Left lung (tissue), 10 donors: Measurements from ENCODE around the gene CBFB. TPM values are rescaled to one million over a fixed set of nuclear protein-coding genes. Genes with fewer than 3 reads are reported as not detected.

Source experiments
- ATAC-seq: fragments of 200-7000 bp; cut with Tn5 transposase; one replicate; pipeline ENCODE4 v1.9.1; 2020; ENCODE audit warnings: moderate library complexity
- DNase-seq, 4 donors: peaks; one replicate each; pipeline ENCODE4 v3.0.0-alpha.2; 2013 to 2020
- H3K27ac ChIP-seq, 2 donors: fragments of 200-600 bp; sonication (generic) in 1 of 2; one replicate each; pipeline versions ENCODE4 v1.5.0 to v1.8.0; 2020 to 2021
- H3K27me3 ChIP-seq, 2 donors: fragments of 200-600 bp; sonication (generic) in 1 of 2; one replicate each; pipeline versions ENCODE4 v1.5.0 to v1.8.0; 2020 to 2021
- H3K36me3 ChIP-seq, 2 donors: fragments of 200-600 bp; sonication (generic) in 1 of 2; one replicate each; pipeline versions ENCODE4 v1.5.0 to v1.8.0; 2020 to 2021
- H3K4me1 ChIP-seq, 2 donors: fragments of 200-600 bp; one replicate each; pipeline ENCODE4 v1.8.0; 2021
- H3K4me3 ChIP-seq, 2 donors: fragments of 200-600 bp; sonication (generic) in 1 of 2; one replicate each; pipeline versions ENCODE4 v1.5.0 to v1.8.0; 2020 to 2021; ENCODE audit warnings: mild to moderate bottlenecking in 1 of 2
- H3K9me3 ChIP-seq, 2 donors: fragments of 200-600 bp; sonication (generic) in 1 of 2; one replicate each; pipeline versions ENCODE4 v1.5.0 to v1.8.0; 2020 to 2021
- intact Hi-C, 2 donors: fragments of 100-400 bp; cut with DNase I; formaldehyde crosslinking; loops; one replicate each; pipeline versions ENCODE4 v1.11.2 to v1.14.2; 2022
- polyA plus RNA-seq, 6 donors: library from polyadenylated mRNA; unstranded; fragments of 120-200 nt; gene quantifications; one replicate each; pipeline ENCODE4 v1.2.1, GENCODE V29; 2013; ENCODE audit not compliant: insufficient read length in 6 of 6
- total RNA-seq, 2 donors: library from RNA; stranded (reverse); fragmentation: NEBNext Ultra II Directional; extraction: Animal tissue kit (Norgen Biotek cat#: 25700); gene quantifications; one replicate each; pipeline ENCODE4 v1.2.1, GENCODE V29; 2021
- TF ChIP-seq, protein P1 (sequence below), 2 donors: fragments of 200-600 bp; sonication (generic) in 1 of 2; IDR thresholded peaks; one replicate each; pipeline versions ENCODE4 v1.5.0 to v1.8.0; 2021; ENCODE audit warnings: antibody characterized with exemption in 2 of 2
- donor health status: DM: no; HTN: yes; CAD: no.
- donor health status: DM: no; HTN: no; CAD: no.

CBFB gene
- total and polyA plus RNA-seq, 8 donors, result 46.8 to 69.9 (median 61.4) TPM

DNA sequence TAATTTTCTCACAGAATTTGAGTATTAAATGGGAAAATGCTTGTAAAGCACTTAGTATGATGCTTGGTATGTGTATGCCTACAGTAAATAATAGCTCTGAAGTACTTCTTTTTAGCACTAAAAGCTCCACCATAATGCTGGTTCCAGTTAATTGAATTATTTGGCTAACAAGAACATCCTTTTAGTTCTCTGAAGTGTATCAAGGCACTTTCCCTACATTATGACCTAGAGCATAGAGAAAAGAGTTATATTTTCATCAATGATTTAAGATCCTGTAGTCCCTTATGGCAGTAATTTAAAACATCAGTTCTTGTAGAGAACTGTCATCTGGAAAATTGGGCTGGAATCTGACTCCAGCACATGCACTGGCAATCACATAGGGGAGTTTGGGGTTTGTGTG lies 58.9 kb downstream of the CBFB start:
- intact Hi-C loops, result no loop called here
- H3K27ac ChIP-seq, result no peak overlapping the region

GRCh38 chr16:67088551-67088950 lies 59.6 kb downstream of the CBFB start:
- DNase-seq, result no peak
- peaks cover 0 to 19% of the 10 kb centered on the region in 2 donors for H3K36me3 ChIP-seq
- no peak for ATAC-seq
- H3K27me3 ChIP-seq, result no peaks in the 10 kb centered on the region
- intact Hi-C loops, result no loop called here
- H3K4me3 ChIP-seq, result no peak overlapping the region
- no peaks in the 10 kb centered on the region for H3K4me1 ChIP-seq
- H3K27ac ChIP-seq, result no peak overlapping the region
- TF ChIP-seq, protein P1, sequence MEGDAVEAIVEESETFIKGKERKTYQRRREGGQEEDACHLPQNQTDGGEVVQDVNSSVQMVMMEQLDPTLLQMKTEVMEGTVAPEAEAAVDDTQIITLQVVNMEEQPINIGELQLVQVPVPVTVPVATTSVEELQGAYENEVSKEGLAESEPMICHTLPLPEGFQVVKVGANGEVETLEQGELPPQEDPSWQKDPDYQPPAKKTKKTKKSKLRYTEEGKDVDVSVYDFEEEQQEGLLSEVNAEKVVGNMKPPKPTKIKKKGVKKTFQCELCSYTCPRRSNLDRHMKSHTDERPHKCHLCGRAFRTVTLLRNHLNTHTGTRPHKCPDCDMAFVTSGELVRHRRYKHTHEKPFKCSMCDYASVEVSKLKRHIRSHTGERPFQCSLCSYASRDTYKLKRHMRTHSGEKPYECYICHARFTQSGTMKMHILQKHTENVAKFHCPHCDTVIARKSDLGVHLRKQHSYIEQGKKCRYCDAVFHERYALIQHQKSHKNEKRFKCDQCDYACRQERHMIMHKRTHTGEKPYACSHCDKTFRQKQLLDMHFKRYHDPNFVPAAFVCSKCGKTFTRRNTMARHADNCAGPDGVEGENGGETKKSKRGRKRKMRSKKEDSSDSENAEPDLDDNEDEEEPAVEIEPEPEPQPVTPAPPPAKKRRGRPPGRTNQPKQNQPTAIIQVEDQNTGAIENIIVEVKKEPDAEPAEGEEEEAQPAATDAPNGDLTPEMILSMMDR (IDR thresholded peaks at IDR 0.05), result no peak
- no peaks in the 10 kb centered on the region for H3K9me3 ChIP-seq

More for the DNA sequence above, 58.9 kb downstream of the CBFB start:
- TF ChIP-seq, protein P1 (IDR thresholded peaks at IDR 0.05), result no peak
- H3K4me1 ChIP-seq, result no peaks in the 10 kb centered on the region
- DNase-seq (no peak), ATAC-seq (no peak)
- no peak overlapping the region for H3K4me3 ChIP-seq
- H3K27me3 ChIP-seq, result no peaks in the 10 kb centered on the region
- H3K36me3 ChIP-seq, result peaks cover 0 to 26% of the 10 kb centered on the region in 2 donors
- no peaks in the 10 kb centered on the region for H3K9me3 ChIP-seq

DNA sequence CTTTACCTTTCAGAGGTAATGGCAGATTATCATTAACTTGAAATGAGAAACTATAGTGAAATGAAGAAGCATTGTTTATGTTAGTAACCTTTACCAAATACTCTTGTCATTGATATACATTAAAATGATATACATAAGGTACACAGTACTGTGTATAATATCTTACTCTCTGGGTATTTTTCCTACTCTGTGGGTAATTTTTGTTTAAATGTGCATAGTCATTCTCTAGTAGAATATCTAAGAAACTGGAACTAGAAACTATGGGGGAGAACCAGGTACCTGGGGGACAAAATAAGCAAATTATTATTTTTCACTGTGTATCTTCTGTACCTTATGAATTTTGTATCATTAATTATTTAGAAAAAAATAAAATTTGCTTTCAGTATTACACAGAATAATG lies 60.2 kb downstream of the CBFB start:
- DNase-seq, result no peak
- H3K27ac ChIP-seq, result no peak overlapping the region
- TF ChIP-seq, protein P1 (IDR thresholded peaks at IDR 0.05), result no peak
- intact Hi-C loops, result no loop called here
- no peaks in the 10 kb centered on the region for H3K27me3 ChIP-seq
- ATAC-seq, result no peak
- no peaks in the 10 kb centered on the region for H3K4me1 ChIP-seq
- no peak overlapping the region for H3K4me3 ChIP-seq
- H3K9me3 ChIP-seq, result no peaks in the 10 kb centered on the region
- H3K36me3 ChIP-seq, result peaks cover 0 to 15% of the 10 kb centered on the region in 2 donors

GRCh38 chr16:67091906-67092566 lies 63.1 kb downstream of the CBFB start:
- intact Hi-C loops, result no loop called here
- no peaks in the 10 kb centered on the region for H3K4me1 ChIP-seq
- TF ChIP-seq, protein P1 (IDR thresholded peaks at IDR 0.05), result no peak
- H3K27me3 ChIP-seq, result no peaks in the 10 kb centered on the region
- peaks cover 0 to 15% of the 10 kb centered on the region in 2 donors for H3K36me3 ChIP-seq
- H3K27ac ChIP-seq, result no peak overlapping the region
- no peaks in the 10 kb centered on the region for H3K9me3 ChIP-seq
- no peak overlapping the region for H3K4me3 ChIP-seq
- ATAC-seq (no peak), DNase-seq (no peak)

DNA sequence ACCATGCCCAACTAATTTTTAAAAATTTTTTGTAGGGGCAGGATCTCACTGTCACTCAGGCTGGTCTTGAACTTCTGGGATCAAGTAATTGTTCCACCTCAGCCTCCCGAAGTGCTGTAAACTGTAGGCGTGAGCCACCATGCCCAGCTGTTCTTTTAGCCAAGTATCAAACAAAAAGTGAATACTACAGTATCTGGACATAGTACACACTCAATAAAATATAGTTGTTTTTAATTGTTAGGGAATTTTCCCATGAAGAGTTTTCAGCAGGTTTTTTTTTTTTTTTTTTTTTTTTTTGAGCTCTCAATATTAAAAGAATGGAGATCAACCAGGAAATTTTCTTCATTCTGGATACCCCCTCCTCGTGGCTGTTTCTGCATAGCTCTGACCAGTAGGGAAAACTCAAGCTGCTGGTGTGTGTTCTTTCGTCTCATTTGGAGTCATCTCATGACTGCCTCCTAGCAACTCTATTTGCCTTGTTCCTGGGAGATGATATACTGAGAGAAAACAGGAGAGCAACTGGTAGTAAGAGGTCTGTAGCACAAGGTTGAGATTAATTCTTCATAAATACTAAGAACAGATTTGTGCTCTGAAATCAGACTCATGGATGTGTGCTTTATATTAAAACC lies 64.3 kb downstream of the CBFB start:
- Histone ChIP-seq H3K27ac (no peak overlapping the region), H3K36me3 (peaks cover 0 to 19% of the 10 kb centered on the region in 2 donors), H3K27me3 (no peaks in the 10 kb centered on the region), H3K4me3 (no peak overlapping the region), H3K9me3 (no peaks in the 10 kb centered on the region), H3K4me1 (no peaks in the 10 kb centered on the region)
- TF ChIP-seq, protein P1 (IDR thresholded peaks at IDR 0.05), result no peak
- intact Hi-C loops, result no loop called here
- ATAC-seq (no peak), DNase-seq (no peak)
